Fibroblast of lung (primary cell): Measurements from ENCODE around the gene TM4SF18. TPM values are rescaled to one million over a fixed set of nuclear protein-coding genes. Genes with fewer than 3 reads are reported as not detected.

Source experiments
- DNase-seq, 2 donors: peaks; one replicate each; pipeline versions ENCODE4 v3.0.0 to v3.0.0-alpha.2; 2010; ENCODE audit warnings: low read depth in 2 of 2
- H2AFZ ChIP-seq: 2 replicates; pipeline ENCODE4 v1.5.1; 2012; ENCODE audit warnings: low read length, control low read depth, inconsistent platforms
- H3K27ac ChIP-seq: 2 replicates; pipeline ENCODE4 v1.5.1; 2011; ENCODE audit warnings: low read length, control low read depth; ENCODE audit not compliant: insufficient read depth
- H3K27me3 ChIP-seq: 2 replicates; pipeline ENCODE4 v1.5.1; 2011; ENCODE audit warnings: mild to moderate bottlenecking, low read length; ENCODE audit not compliant: control insufficient read depth, insufficient read depth
- H3K36me3 ChIP-seq: 2 replicates; pipeline ENCODE4 v1.5.1; 2011; ENCODE audit warnings: low read length; ENCODE audit not compliant: control insufficient read depth, insufficient read depth
- H3K4me1 ChIP-seq: 2 replicates; pipeline ENCODE4 v1.5.1; 2011; ENCODE audit warnings: low read length; ENCODE audit not compliant: control insufficient read depth, insufficient read depth; ENCODE audit errors: extremely low read depth
- H3K4me2 ChIP-seq: 2 replicates; pipeline ENCODE4 v1.5.1; 2011; ENCODE audit warnings: low read length, control low read depth; ENCODE audit not compliant: insufficient read depth; ENCODE audit errors: extremely low read depth
- H3K4me3 ChIP-seq, 4 experiments: fragments of 200-600 bp in 1 of 4; sonication (generic) in 1 of 4; replicated peaks in 1 of 4; 2 replicates each; pipeline ENCODE4 v1.5.1; 2011 to 2016; ENCODE audit warnings: low read length in 4 of 4, low read depth in 3 of 4, mild to moderate bottlenecking in 3 of 4, control low read depth in 2 of 4, inconsistent platforms in 1 of 4, mixed read lengths in 1 of 4; ENCODE audit not compliant: insufficient read depth in 1 of 4; ENCODE audit errors: control extremely low read depth in 1 of 4
- H3K79me2 ChIP-seq: 2 replicates; pipeline ENCODE4 v1.5.1; 2012; ENCODE audit warnings: mild to moderate bottlenecking, low read length, inconsistent platforms; ENCODE audit not compliant: control insufficient read depth, insufficient read depth
- H3K9ac ChIP-seq: 2 replicates; pipeline ENCODE4 v1.5.1; 2011; ENCODE audit warnings: mild to moderate bottlenecking, low read length, control low read depth; ENCODE audit not compliant: insufficient read depth
- H3K9me3 ChIP-seq: 2 replicates; pipeline ENCODE4 v1.5.1; 2012; ENCODE audit warnings: low read depth, low read length; ENCODE audit not compliant: control insufficient read depth, insufficient read depth
- H4K20me1 ChIP-seq: 2 replicates; pipeline ENCODE4 v1.5.1; 2011; ENCODE audit warnings: low read length; ENCODE audit not compliant: control insufficient read depth, insufficient read depth; ENCODE audit errors: extremely low read depth
- CTCF ChIP-seq, 2 donors: IDR thresholded peaks in 1 of 2; conservative IDR thresholded peaks in 1 of 2; 1 replicate in 1 of 2; 2 replicates in 1 of 2; pipeline ENCODE4 v1.5.1; 2011 to 2012; ENCODE audit warnings: low read length in 2 of 2, control low read depth in 1 of 2, inconsistent platforms in 1 of 2, low read depth in 1 of 2, mild to moderate bottlenecking in 1 of 2
- EZH2 ChIP-seq: IDR thresholded peaks from 2 replicates; pipeline ENCODE4 v1.5.1; 2012; ENCODE audit warnings: low read length, control low read depth, mild to moderate bottlenecking; ENCODE audit errors: missing control alignments
- polyA plus RNA-seq, 2 donors: library from polyadenylated mRNA; depleted of rRNA in 1 of 2; stranded (reverse) in 1 of 2; unstranded in 1 of 2; fragments of >200 nt; gene quantifications; 2 replicates each; pipeline ENCODE4 v1.2.1, GENCODE V29; 2011 to 2012; ENCODE audit warnings: missing spikeins in 1 of 2
- total RNA-seq: library from RNA; depleted of rRNA; stranded (reverse); fragments of >200 nt; gene quantifications from 2 replicates; pipeline ENCODE4 v1.2.1, GENCODE V29; 2014

TM4SF18 gene
- total and polyA plus RNA-seq, 2 donors (not counting 1 experiment from before 2014, with no cell fraction given) = not detected

DNA sequence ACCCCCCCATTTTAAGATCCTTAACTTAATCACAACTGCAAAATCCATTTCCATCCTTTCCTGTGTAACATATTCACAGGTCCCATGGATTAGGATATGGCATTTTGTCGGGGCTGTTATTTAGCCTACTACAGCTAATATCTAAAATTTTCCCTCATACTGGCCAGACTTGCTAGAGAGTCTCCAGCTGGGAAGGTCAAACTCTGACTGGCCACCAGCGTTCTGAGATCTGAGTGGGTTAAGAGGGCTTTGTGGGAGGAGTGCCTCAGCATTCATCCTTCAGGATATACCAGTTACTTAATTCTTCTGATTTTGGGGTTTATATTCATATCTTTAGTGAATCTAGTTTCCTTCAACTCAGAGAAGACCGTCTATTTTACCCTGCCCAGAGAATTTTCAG is 17.7 kb downstream of the TM4SF18 start:
- Histone ChIP-seq H3K36me3 (no peaks in the 10 kb centered on the region), H3K4me1 (peaks cover 9% of the 10 kb centered on the region), H3K27me3 (no peaks in the 10 kb centered on the region), H3K4me3 (no peak overlapping the region), H3K27ac (peak overlapping the region; percentile 9), H4K20me1 (no peaks in the 10 kb centered on the region), H3K4me2 (no peak overlapping the region), H3K9ac (no peak overlapping the region), H2AFZ (peak overlapping the region; percentile 11), H3K79me2 (no peaks in the 10 kb centered on the region), H3K9me3 (no peaks in the 10 kb centered on the region)
- no peak for TF ChIP-seq CTCF (conservative IDR thresholded peaks at IDR 0.05 in 1 of 2, IDR thresholded peaks at IDR 0.05 in 1 of 2; ENCODE audit: low read depth in 1 of 2, low read length in 2 of 2)
- no peak for TF ChIP-seq EZH2
- peak in 1 of 2 donors; percentile 31 for DNase-seq

GRCh38 chr3:149314807-149315578 is 18.4 kb downstream of the TM4SF18 start:
- Histone ChIP-seq H3K27ac (no peak overlapping the region), H4K20me1 (no peaks in the 10 kb centered on the region), H3K4me3 (no peak overlapping the region), H3K36me3 (no peaks in the 10 kb centered on the region), H3K9me3 (no peaks in the 10 kb centered on the region), H3K79me2 (no peaks in the 10 kb centered on the region), H3K4me2 (peak overlapping the region; percentile 11), H3K27me3 (no peaks in the 10 kb centered on the region), H3K4me1 (peaks cover 9% of the 10 kb centered on the region), H3K9ac (no peak overlapping the region), H2AFZ (peak overlapping the region; percentile 42)
- DNase-seq = peak; percentile 74 to 92
- TF ChIP-seq CTCF (conservative IDR thresholded peaks at IDR 0.05 in 1 of 2, IDR thresholded peaks at IDR 0.05 in 1 of 2; ENCODE audit: low read depth in 1 of 2, low read length in 2 of 2) (no peak), EZH2 (no peak)

- no peak overlapping the region for H3K27ac ChIP-seq
- no peak overlapping the region for H3K9ac ChIP-seq
- H3K36me3 ChIP-seq = no peaks in the 10 kb centered on the region
- H2AFZ ChIP-seq = no peak overlapping the region
- H3K4me1 ChIP-seq = peaks cover 9% of the 10 kb centered on the region
- TF ChIP-seq EZH2 (no peak), CTCF (conservative IDR thresholded peaks at IDR 0.05 in 1 of 2, IDR thresholded peaks at IDR 0.05 in 1 of 2; ENCODE audit: low read depth in 1 of 2, low read length in 2 of 2) (no peak)
- H3K4me2 ChIP-seq = no peak overlapping the region
- H4K20me1 ChIP-seq = no peaks in the 10 kb centered on the region
- H3K27me3 ChIP-seq = no peaks in the 10 kb centered on the region
- no peaks in the 10 kb centered on the region for H3K79me2 ChIP-seq
- no peaks in the 10 kb centered on the region for H3K9me3 ChIP-seq
- H3K4me3 ChIP-seq = no peak overlapping the region
- no peak for DNase-seq
Observed at GRCh38 chr3:149313542-149313941, 19.9 kb downstream of the TM4SF18 start.
